ENCODE data around the gene DMPK.

DNA sequence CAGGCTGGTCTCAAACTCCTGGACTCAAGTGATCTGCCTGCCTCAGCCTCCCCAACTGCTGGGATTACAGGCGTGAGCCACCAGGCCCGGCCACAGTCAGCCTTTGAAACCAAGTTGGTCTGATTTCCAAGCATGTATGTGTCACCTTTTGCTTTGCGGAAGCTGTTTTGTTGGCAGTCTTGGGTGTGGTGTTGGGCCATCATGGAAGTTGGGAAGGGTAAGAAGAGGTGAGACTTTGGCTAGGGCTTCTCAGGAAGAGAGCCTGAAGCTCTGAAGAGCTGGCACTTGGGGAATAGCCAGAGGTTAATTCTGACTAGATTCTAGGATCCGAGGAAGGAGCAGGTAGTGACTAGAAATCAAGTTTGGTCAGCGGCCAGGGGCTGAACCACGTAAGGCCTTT is 30.0 kb upstream of the DMPK start:
- TF ChIP-seq, protein P1, sequence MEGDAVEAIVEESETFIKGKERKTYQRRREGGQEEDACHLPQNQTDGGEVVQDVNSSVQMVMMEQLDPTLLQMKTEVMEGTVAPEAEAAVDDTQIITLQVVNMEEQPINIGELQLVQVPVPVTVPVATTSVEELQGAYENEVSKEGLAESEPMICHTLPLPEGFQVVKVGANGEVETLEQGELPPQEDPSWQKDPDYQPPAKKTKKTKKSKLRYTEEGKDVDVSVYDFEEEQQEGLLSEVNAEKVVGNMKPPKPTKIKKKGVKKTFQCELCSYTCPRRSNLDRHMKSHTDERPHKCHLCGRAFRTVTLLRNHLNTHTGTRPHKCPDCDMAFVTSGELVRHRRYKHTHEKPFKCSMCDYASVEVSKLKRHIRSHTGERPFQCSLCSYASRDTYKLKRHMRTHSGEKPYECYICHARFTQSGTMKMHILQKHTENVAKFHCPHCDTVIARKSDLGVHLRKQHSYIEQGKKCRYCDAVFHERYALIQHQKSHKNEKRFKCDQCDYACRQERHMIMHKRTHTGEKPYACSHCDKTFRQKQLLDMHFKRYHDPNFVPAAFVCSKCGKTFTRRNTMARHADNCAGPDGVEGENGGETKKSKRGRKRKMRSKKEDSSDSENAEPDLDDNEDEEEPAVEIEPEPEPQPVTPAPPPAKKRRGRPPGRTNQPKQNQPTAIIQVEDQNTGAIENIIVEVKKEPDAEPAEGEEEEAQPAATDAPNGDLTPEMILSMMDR (IDR thresholded peaks at IDR 0.05; ENCODE audit: poor library complexity), result no peak
- no peak for TF ChIP-seq EZH2 (IDR thresholded peaks at IDR 0.05; ENCODE audit: borderline replicate concordance)
